Brain pericyte (primary cell): ENCODE results near the gene MUCL3.
"Not testable (repeated sequence)": the region's sequence is repeated elsewhere in the genome, so short reads cannot be mapped to it uniquely, and the experiment has no call there.

Source experiments
- DNase-seq: peaks from one replicate; pipeline ENCODE4 v3.0.0-alpha.2; 2012; ENCODE audit warnings: low read depth, low spot score

Gene MUCL3

GRCh38 chr6:30910473-30910872 lies 30.3 kb upstream of the MUCL3 start:
- not testable (repeated sequence) for DNase-seq

- no peak for DNase-seq
These were observed 27.8 kb upstream of the MUCL3 start for GRCh38 chr6:30912746-30913520.

GRCh38 chr6:30913721-30914075 lies 27.1 kb upstream of the MUCL3 start:
- no peak for DNase-seq

GRCh38 chr6:30914076-30914853 lies 26.5 kb upstream of the MUCL3 start, which contains the start of gene VARS2:
TSS of gene VARS2 (plus strand) at chr6:30914238. CDS start at chr6:30914837, 599 bp downstream.
- DNase-seq = peak; percentile 50

- no peak for DNase-seq
These were observed 25.8 kb upstream of the MUCL3 start for GRCh38 chr6:30914854-30915590.

GRCh38 chr6:30915591-30915946 lies 25.2 kb upstream of the MUCL3 start:
- no peak for DNase-seq

- no peak for DNase-seq
These were observed 23.7 kb upstream of the MUCL3 start for GRCh38 chr6:30917041-30917440.

GRCh38 chr6:30917487-30917886 lies 23.3 kb upstream of the MUCL3 start:
- no peak for DNase-seq

- DNase-seq = no peak
These were observed 22.1 kb upstream of the MUCL3 start for GRCh38 chr6:30918670-30919069.

GRCh38 chr6:30922447-30922852 lies 18.3 kb upstream of the MUCL3 start:
- DNase-seq = no peak

- not testable (repeated sequence) for DNase-seq
These were observed 16.6 kb upstream of the MUCL3 start for GRCh38 chr6:30924040-30924627.

- no peak for DNase-seq
These were observed 14.1 kb upstream of the MUCL3 start for GRCh38 chr6:30926644-30927043.

- DNase-seq = not testable (repeated sequence)
These were observed 13.7 kb upstream of the MUCL3 start for GRCh38 chr6:30927080-30927479.

GRCh38 chr6:30928677-30929076 lies 12.1 kb upstream of the MUCL3 start:
- DNase-seq = no peak

GRCh38 chr6:30930506-30930905 lies 10.3 kb upstream of the MUCL3 start:
- DNase-seq = no peak

- DNase-seq = no peak
These were observed 9.5 kb upstream of the MUCL3 start for GRCh38 chr6:30931272-30931671.

GRCh38 chr6:30931969-30932645 lies 8.7 kb upstream of the MUCL3 start, which contains the start of gene SFTA2:
TSS of gene SFTA2 (minus strand) at chr6:30932170. CDS start at chr6:30932096, 74 bp downstream.
- no peak for DNase-seq

- DNase-seq = no peak
These were observed 8.0 kb upstream of the MUCL3 start for GRCh38 chr6:30932665-30933365.

- DNase-seq = no peak
These were observed 5.8 kb upstream of the MUCL3 start for GRCh38 chr6:30935018-30935417.

- no peak for DNase-seq
These were observed 3.5 kb upstream of the MUCL3 start for GRCh38 chr6:30937265-30937664.

- DNase-seq = no peak
These were observed 2.0 kb upstream of the MUCL3 start for GRCh38 chr6:30938730-30939129.
